GM12873 (cell line): ENCODE data around the gene CUEDC1.

Experiments
- CTCF ChIP-seq: IDR thresholded peaks from 2 replicates; pipeline ENCODE4 v1.5.1; 2012; ENCODE audit warnings: low read depth, mild to moderate bottlenecking, moderate library complexity, low read length, control low read depth; ENCODE audit not compliant: insufficient read depth; ENCODE audit errors: missing control alignments

CUEDC1 gene

DNA sequence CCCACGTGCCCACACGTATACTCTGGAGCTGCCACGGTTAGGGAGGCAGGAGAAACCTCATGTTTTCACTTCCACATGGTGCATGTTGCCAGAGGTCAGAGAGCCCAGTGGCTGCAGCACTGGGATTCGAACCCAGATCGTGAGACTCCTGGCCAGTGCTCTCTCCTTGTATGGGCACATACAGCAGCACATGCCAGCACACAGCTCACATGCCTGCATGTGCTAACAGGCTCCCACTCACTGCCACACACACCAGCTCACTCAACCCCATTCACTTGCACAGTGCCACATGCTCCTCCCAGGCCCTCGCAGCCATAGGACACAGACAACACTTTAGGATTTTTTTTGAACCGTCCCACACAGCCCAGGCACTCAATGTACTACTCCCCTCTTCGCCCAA, 55.8 kb downstream of the CUEDC1 start:
- no peak for TF ChIP-seq CTCF

- no peak for TF ChIP-seq CTCF
These were observed 56.5 kb downstream of the CUEDC1 start for GRCh38 chr17:57898487-57899311.

- TF ChIP-seq CTCF: no peak
These were observed 59.7 kb downstream of the CUEDC1 start for GRCh38 chr17:57895382-57896060.

DNA sequence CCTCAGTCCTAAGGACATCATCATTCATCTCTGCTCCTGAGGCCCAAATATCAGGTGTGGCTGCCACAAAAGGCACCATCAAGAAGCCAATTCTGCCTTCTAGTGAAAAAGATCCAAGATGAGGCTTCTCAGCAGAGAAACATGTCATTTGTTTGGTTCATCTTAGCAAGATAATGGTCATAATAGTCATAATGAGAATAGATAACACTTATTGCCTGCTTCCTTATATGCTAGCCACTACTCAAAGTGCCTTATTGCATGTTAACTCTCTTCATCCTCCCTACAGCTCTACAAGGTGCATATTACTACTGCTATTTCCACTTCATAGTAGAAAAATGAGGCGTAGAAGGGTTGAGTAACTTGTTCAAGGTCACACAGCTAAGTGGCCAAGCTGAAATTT, 60.4 kb downstream of the CUEDC1 start:
- no peak for TF ChIP-seq CTCF

GRCh38 chr17:57892820-57893595, 62.2 kb downstream of the CUEDC1 start:
- no peak for TF ChIP-seq CTCF

- peak; percentile 100 for TF ChIP-seq CTCF
These were observed 62.9 kb downstream of the CUEDC1 start for GRCh38 chr17:57892146-57892819.
